HG03558 (cell line): Measurements from ENCODE around the gene HLA-G.

ENCODE experiments used
- ATAC-seq: cut with Tn5 transposase; IDR thresholded peaks from one replicate; pipeline ENCODE4 v1.9.1; 2021; ENCODE audit warnings: moderate number of reproducible peaks; ENCODE audit not compliant: unreplicated experiment; ENCODE audit errors: extremely low read depth

HLA-G gene

GRCh38 chr6:29815118-29815750, 12.4 kb upstream of the HLA-G start:
- ATAC-seq, result no peak

GRCh38 chr6:29816030-29816429, 11.6 kb upstream of the HLA-G start:
- ATAC-seq, result no peak

GRCh38 chr6:29818892-29819291, 8.7 kb upstream of the HLA-G start:
- no peak for ATAC-seq

GRCh38 chr6:29824144-29824543, 3.5 kb upstream of the HLA-G start:
- ATAC-seq, result no peak

- ATAC-seq, result no peak
Observed at GRCh38 chr6:29825848-29826247, 1.8 kb upstream of the HLA-G start.

GRCh38 chr6:29826271-29826670, 1.4 kb upstream of the HLA-G start:
- ATAC-seq, result no peak

- no peak for ATAC-seq
Observed at GRCh38 chr6:29828471-29828797, 809 bp downstream of the HLA-G start.

- no peak for ATAC-seq
Observed at GRCh38 chr6:29829766-29830165, 2.1 kb downstream of the HLA-G start.

- ATAC-seq, result no peak
Observed at GRCh38 chr6:29830409-29830808, 2.8 kb downstream of the HLA-G start.

- no peak for ATAC-seq
Observed at GRCh38 chr6:29831776-29832175, 4.2 kb downstream of the HLA-G start.

- no peak for ATAC-seq
Observed at GRCh38 chr6:29834564-29835436, 7.2 kb downstream of the HLA-G start.

- no peak for ATAC-seq
Observed at GRCh38 chr6:29839917-29840316, 12.3 kb downstream of the HLA-G start.

GRCh38 chr6:29841030-29841429, 13.4 kb downstream of the HLA-G start:
- no peak for ATAC-seq

GRCh38 chr6:29845405-29846006, 17.9 kb downstream of the HLA-G start:
- no peak for ATAC-seq

GRCh38 chr6:29847871-29848630, 20.4 kb downstream of the HLA-G start:
- ATAC-seq, result no peak

GRCh38 chr6:29850011-29850553, 22.5 kb downstream of the HLA-G start:
- ATAC-seq, result no peak

GRCh38 chr6:29851190-29851589, 23.6 kb downstream of the HLA-G start:
- ATAC-seq, result no peak

GRCh38 chr6:29853245-29853644, 25.6 kb downstream of the HLA-G start:
- no peak for ATAC-seq

- ATAC-seq, result no peak
Observed at GRCh38 chr6:29858006-29858405, 30.4 kb downstream of the HLA-G start.

- ATAC-seq, result no peak
Observed at GRCh38 chr6:29861521-29862255, 34.1 kb downstream of the HLA-G start.
